ENCODE results near the gene NOP53. TPM values are rescaled to one million over a fixed set of nuclear protein-coding genes. Genes with fewer than 3 reads are reported as not detected.

NOP53 gene
- total and polyA plus RNA-seq, 2 of the 8 experiments (the other 6 are each of a cell fraction or from before 2014, with no cell fraction given): 107 to 245 TPM

DNA sequence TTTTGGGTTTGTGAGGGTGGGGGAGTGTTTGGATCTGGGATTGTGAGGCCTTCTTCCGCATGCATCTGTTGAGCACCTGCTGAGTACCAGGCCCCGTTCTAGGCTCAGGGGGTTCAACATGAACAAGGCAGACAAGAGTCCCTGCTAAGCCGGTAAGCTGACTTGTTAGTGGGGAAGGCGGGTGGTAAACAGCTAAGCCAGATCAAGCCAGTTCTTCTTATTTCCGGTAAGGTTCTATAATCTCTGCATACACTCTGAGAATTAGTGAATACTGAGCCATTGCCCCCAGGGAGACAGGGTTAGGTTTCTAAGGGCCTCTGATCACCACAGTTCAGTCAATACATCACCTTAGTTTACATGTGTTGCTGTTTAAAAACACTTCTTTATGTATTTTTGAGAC, 42.0 kb upstream of the NOP53 start:
- Histone ChIP-seq H3K56ac (replicated peaks; ENCODE audit: insufficient read length, low read depth, low read length) (no peak overlapping the region), H2AFZ (ENCODE audit: low read length) (no peak overlapping the region), H3K9ac (replicated peaks in 1 of 4; ENCODE audit: extremely low read depth in 1 of 4, low read depth in 3 of 4, low read length in 3 of 4) (no peak overlapping the region), H4K91ac (replicated peaks; ENCODE audit: insufficient read length, low read length) (no peak overlapping the region), H4K8ac (ENCODE audit: extremely low read depth, insufficient read depth, low read length) (no peak overlapping the region), H3K23me2 (ENCODE audit: low read depth, low read length) (no peaks in the 10 kb centered on the region), H3K27ac (ENCODE audit: low read depth, low read length) (no peak overlapping the region), H2AK5ac (ENCODE audit: low read depth, low read length) (no peak overlapping the region), H3K27me3 (replicated peaks in 1 of 4; ENCODE audit: control insufficient read depth in 3 of 4, extremely low read depth in 1 of 4, insufficient read depth in 3 of 4, low read length in 3 of 4) (no peaks in the 10 kb centered on the region), H3K23ac (ENCODE audit: insufficient read length) (no peak overlapping the region), H4K5ac (ENCODE audit: insufficient read length, low read depth, low read length) (no peak overlapping the region), H2BK120ac (replicated peaks; ENCODE audit: low read depth, low read length) (no peak overlapping the region), H3K14ac (ENCODE audit: insufficient read length) (no peak overlapping the region), H2BK5ac (ENCODE audit: low read depth, low read length) (no peak overlapping the region), H2BK15ac (ENCODE audit: low read length) (no peak overlapping the region), H3K18ac (ENCODE audit: extremely low read depth, low read length) (no peak overlapping the region), H3K4me2 (ENCODE audit: insufficient read depth in 1 of 2, low read depth in 2 of 2, low read length in 2 of 2) (no peak overlapping the region), H3K9me3 (ENCODE audit: insufficient read depth in 2 of 2, low read depth in 1 of 2, low read length in 1 of 2) (no peaks in the 10 kb centered on the region), H3K4ac (replicated peaks; ENCODE audit: insufficient read length, low read depth, low read length) (no peak overlapping the region), H3K36me3 (ENCODE audit: control insufficient read depth in 2 of 4, insufficient read depth in 4 of 4, low read length in 3 of 4) (peaks cover 2 to 23% (median 6%) of the 10 kb centered on the region in 4 experiments; a peak in 6 of 8 replicates), H2BK20ac (ENCODE audit: low read length) (no peak overlapping the region), H3K79me1 (ENCODE audit: low read depth, low read length) (no peaks in the 10 kb centered on the region), H3K4me3 (ENCODE audit: extremely low read depth in 1 of 4, insufficient read depth in 2 of 4, low read depth in 3 of 4, low read length in 4 of 4) (no peak overlapping the region), H4K20me1 (replicated peaks in 1 of 2; ENCODE audit: control insufficient read depth in 1 of 2, insufficient read depth in 2 of 2, low read length in 2 of 2) (peaks cover 2 to 3% of the 10 kb centered on the region in 2 experiments), H2BK12ac (ENCODE audit: low read depth, low read length) (no peak overlapping the region), H3K4me1 (replicated peaks in 1 of 4; ENCODE audit: control insufficient read depth in 3 of 4, insufficient read depth in 4 of 4, low read length in 3 of 4) (peaks cover 0 to 2% (median 0%) of the 10 kb centered on the region in 4 experiments; a peak in 1 of 7 replicates), H3K79me2 (ENCODE audit: control insufficient read depth in 1 of 2, insufficient read depth in 2 of 2, low read length in 2 of 2) (no peaks in the 10 kb centered on the region)
- WGBS, 2 experiments (ENCODE audit: extremely low coverage in 1 of 2, insufficient coverage in 1 of 2, insufficient read length in 1 of 2, insufficient replicate concordance in 2 of 2, low coverage in 1 of 2, low lambda C conversion rate in 2 of 2, missing lambda C conversion rate in 1 of 2): 85% methylated on average over 5 of the region's 5 CpGs; no CpG with 5 or more reads in 1 of the 2 experiments
- POLR2A ChIA-PET (ENCODE audit: partially characterized antibody): interaction anchor here (1.1 to 1.9 kb wide), 2 partner anchors 42 to 212 kb away, joined by 3 to 5 read pairs; partner anchors contain the start of gene NOP53
- DNase-seq (ENCODE audit: low read depth in 1 of 2, low spot score in 2 of 2) (no peak), FAIRE-seq (no peak)
- TF ChIP-seq SIN3A (conservative IDR thresholded peaks at IDR 0.05 in 1 of 2, IDR thresholded peaks at IDR 0.05 in 1 of 2; ENCODE audit: low read depth in 1 of 2, low read length in 2 of 2) (no peak), ATF3 (IDR thresholded peaks at IDR 0.05; ENCODE audit: insufficient read depth, low read depth, low read length) (no peak), CHD2 (IDR thresholded peaks at IDR 0.05; ENCODE audit: low read length) (no peak), JUND (IDR thresholded peaks at IDR 0.05; ENCODE audit: low read length) (no peak)
- CTCF ChIA-PET (ENCODE audit: partially characterized antibody): interaction anchor here (0.9 to 24.9 kb wide), 7 partner anchors 9 to 419 kb away, joined by 3 to 436 read pairs (median 3); partner anchors contain the start of gene EHD2
